GM19324 (cell line): Measurements from ENCODE around the gene GLI3.
"Not testable (repeated sequence)": the region's sequence is repeated elsewhere in the genome, so short reads cannot be mapped to it uniquely, and the experiment has no call there.

Experiments used
- ATAC-seq: cut with Tn5 transposase; IDR thresholded peaks from one replicate; pipeline ENCODE4 v1.9.1; 2021; ENCODE audit warnings: mild to moderate bottlenecking, moderate library complexity; ENCODE audit not compliant: unreplicated experiment, low FRiP score

Gene GLI3

DNA sequence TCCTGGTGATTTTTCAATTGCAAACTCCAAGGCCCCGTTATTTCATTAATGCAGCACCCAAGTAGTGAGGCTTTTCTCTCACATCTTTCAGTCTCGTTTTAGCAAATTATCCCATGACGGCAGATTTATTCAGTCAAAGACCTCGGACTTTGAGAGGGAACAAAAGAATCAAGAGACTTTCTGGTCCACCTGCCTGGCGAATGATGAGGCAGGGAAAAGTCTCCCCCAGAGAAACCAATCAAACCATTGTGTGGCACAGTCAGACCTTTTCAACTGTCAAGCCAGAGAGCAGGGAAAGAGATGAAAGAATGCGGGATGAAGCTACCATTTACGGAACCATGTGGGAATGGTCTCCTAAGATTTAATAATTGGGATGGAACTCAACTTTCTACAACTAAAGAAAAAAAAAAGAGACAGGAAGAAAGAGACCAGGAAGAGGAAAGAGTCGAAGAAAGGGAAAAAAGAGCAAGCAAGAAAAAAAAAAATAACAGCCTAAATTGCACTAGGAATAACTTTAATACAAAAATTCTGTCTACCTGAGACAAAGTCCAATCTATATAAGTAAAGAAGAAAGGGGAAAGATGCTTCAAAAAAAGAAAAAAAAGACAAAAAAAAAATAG lies 22.8 kb downstream of the GLI3 start:
- no peak for ATAC-seq

DNA sequence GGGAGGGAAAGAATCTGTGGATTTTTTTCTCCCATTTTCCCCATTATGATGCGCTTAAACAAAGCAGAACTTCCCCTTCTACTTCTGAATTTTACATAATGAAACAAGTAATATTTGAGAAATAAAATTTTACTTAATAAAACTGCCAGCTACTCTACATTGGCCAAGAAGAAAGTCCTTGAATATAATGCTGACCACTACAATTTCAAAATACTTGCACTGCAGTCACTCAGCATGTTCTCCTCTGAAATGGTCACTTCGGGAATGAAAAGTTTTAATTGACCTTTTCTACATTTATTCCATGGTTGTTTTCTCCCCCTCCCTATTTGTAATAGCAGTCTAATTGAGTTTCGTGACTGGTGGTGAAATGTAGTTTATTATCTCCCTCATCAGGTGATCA lies 23.9 kb downstream of the GLI3 start:
- ATAC-seq, result no peak

DNA sequence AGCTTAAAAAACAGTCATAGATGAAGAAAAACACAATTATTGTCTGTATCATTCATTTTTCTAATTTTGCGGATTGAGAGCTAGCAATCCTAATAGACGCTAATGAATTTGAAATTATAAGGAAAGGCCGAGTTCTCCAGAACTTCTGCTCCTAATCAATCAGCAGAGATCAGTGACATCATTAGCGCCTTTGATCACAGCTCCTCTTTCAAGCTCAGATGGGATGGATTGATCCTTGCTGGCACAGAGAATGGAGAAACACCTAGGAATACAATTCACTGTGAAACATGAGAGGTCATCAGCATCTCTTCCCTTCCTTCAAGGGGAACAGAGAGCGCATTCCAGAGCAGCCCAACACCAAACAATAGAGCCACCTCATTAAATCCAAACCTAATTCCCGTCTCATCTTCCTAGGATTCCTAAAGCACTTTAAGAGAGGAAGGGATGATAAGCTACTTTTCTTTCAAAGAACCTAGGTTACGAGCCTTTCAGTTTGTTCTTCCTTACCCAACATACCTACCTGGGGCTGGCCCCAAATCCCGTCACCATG lies 24.4 kb downstream of the GLI3 start:
- ATAC-seq, result no peak

DNA sequence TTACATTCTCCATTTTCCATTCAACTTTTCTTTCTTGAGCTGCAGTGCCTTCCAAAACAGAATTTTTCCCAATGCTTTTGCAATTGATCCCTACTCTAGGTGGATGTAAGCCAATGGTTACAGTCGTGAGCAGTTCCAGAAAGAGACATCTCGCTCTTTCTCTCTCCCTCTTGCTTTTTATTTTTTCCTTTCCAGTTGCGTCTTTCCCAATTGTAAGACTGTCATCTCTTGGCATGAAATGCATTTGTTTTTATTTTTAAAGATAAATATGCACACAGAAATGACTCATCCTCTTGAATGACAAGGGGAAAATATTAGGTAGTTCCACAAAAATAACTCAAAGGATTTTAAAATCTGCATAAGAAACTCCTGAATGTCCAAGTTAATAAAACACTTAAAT lies 25.1 kb downstream of the GLI3 start:
- no peak for ATAC-seq

DNA sequence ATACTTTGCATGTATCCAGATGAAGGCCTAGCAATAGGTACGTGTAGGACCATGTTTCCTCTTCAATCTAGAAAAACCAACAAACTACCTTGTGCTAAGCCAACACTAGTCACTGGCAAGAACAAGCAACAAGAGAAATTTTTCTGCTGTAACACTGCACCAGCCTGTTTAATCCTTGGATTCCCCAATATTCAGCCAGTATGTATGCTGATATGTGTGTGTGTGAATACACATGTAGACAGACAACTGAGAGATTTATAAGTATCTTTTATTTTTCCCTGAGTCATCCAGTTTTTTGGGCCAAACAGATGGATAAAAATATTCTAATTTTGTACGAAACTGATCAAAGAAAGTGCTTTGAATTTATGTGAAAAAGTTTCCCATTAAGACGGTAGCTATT lies 26.2 kb downstream of the GLI3 start:
- no peak for ATAC-seq

DNA sequence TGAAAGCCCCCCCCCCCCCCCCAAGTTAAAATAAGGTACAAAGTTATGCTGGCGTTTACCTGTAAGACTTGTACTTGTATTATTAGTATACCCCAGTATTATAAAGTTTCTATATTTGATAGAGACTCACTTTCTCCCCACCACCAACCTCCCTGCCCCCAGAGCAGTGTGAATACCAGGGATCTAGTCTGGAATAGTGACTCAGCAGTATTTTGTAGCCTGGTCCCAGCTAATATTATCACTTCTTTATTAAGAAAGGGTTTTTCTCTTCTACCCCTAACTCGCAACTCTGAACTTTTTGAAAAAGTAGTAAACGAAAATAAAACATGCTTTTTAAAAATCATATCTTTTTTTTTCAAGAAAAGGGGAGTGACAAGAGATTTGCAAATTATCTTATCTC lies 26.7 kb downstream of the GLI3 start:
- no peak for ATAC-seq

DNA sequence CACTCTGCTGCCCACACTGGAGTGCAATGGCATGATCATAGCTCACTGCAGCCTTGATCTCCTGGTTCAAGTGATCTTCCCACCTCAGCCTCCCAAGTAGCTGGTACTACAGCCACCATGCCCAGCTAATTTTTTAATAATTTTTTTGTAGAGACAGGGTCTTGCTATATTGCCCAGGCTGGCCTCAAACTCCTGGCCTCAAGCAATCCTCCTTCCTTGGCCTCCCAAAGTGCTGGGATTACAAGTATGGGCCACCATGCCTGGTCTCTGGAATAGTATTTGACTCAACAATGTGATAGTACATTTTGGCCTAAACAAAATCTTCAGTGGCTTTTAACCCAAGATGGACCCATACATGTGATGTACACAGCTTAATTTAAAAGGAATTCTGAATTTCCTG lies 27.9 kb downstream of the GLI3 start:
- not testable (repeated sequence) for ATAC-seq

DNA sequence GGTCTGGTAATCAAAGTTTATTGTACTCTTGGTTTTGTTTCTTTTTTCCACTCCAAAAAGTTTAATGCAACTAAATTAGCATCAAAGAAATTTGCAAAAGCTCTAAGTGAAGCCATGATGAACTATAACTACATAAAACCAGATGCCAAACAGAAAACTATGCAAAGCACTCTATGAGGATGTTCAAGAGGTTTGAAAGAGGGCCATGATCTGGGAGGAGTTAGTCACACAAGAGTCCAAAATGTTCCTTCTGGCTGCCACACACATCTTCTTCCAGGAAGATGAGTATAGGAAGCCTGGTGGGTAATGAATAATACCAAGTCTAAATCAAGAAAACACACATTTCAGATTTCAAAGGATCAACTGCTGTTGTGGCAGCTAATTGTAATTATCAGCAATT lies 28.4 kb downstream of the GLI3 start:
- no peak for ATAC-seq

DNA sequence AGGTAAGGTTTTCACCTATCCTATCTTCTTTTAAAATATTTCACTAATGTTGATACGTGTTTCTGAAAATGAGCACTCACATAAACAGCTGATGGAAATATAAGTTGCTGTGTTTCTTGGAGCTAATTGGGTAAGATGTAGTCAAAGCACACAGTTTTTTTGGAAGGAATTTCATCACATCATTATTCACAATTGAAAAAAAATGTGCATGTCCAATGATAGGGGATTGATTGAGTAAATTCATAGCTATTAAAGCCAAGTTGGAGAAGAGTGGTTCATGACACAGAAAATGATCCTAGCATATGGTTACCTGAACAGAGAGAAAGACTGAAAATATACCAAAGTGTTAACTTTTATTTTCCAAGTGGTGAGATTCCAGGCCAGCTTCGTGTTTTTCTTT lies 29.6 kb downstream of the GLI3 start:
- no peak for ATAC-seq

DNA sequence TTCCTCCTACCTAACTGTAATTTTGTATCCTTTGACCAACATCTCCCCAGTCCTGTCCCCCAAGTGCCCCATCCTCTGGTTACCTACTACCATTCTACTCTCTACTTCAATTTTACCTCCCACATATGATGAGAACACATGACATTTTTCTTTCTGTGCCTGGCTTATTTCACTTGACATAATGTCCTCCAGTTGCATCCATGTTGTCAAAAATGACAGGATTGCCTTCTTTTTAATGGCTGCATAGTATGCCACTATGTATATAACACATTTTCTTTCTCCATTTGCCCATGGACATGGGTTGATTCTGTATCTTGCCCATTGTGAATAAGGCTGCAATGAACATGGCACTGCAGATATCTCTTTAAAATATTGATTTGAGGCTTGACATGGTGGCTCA lies 33.7 kb downstream of the GLI3 start:
- no peak for ATAC-seq

DNA sequence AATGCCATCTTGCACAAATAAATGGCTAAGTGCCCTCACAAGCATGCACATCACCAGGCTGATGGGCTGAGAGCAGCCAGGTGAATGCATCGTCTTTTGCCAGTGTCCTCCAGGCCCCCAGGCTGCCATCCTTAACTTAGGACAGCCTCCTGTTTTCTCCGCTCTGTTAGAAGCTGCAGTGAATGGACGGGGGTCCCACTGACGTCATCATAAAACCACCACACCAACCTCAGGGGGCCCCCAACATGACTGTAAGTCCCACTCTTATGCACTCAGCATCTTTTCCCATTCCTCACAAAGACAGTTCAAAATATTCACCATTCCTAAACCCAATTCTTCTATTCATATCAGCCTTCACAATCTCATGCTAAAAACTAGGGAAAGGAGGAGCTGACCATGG lies 34.4 kb downstream of the GLI3 start:
- ATAC-seq, result no peak

DNA sequence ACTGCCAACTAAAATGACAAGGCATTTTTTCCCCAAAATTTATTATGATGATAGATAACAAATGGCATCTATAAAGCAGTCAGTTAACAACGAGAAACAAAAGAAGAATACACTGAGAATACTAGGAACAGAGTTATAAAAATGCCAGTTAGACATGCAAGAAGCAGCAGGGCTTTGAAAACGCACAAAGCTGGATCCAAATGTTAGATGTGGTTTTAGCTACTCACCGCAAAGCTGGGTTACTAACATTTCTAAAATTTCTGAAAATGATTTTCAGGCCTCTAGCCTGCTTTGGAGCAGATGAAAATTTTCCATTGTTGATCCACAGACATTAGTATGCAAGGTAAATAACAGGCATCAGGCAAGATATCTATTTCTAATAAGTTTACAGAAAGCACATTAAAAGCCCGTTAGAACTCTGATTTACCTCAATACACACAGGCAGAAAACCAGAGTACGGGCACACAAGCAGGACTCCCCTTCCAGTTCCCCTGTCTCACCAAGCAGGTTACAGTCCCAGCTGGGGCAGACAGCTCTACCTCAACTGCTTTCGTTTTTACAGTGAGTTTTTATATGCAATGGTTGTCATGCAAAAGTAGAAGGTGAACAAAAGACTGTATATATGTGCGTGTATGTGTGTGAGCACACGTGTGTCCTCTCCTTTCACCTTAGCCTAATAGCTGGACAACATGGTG lies 37.9 kb downstream of the GLI3 start:
- ATAC-seq, result no peak

DNA sequence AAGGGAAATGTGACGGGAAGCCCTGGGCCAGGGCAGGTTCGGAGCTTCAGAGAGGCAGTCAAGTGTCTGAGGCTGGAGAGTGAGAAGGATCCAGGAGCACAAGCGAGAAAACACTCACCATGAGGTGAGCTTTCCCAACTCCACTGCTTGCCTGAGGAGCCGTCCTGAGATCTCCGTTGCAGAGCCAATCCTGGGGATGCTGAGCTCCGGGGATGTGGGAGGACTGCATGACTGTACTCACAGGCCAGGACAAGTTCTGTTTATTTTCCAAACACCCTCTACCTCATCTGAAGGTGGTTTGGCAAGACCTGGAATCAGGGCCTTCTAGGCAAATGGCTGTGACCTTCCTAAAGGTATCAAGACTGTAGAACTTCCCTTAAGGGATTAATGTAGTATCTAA lies 38.7 kb downstream of the GLI3 start:
- no peak for ATAC-seq

DNA sequence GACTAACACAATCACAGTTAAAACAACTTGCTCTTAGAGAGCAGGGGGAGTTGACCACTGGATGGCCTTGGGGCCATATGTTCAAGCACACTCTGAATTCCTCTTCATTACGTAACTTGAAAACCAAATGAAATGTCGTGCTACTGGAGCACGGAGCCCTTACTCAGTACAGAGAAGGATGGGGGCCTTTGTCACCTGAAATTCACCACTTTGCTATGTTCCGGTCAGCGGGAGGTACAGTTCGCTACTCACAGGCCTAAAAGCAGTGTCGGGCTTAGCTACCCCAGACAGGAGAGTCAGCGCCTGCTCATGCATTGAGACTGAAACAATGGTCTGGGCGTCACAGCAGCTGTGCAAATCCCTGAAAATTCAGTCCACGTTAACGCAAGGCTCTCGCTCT lies 39.6 kb downstream of the GLI3 start:
- ATAC-seq, result no peak

DNA sequence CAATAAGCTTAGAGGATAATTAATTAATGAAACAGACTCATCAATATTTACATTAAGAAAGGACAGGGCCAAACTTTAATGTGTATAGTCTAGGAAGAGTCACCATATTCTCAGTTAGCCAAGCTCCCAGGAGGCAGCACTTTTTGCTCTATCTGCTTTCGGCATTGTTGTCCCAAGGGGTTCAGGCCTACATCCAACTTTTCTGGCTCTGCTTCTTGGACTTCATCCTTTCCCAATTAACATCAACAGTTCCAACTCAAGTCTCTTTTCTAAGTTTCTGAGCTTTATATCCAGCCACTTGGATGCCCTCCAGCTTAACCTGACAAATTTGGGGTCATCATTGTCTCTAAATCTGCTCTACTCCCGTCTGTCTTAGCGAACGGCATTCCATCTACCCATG lies 42.8 kb downstream of the GLI3 start:
- no peak for ATAC-seq

DNA sequence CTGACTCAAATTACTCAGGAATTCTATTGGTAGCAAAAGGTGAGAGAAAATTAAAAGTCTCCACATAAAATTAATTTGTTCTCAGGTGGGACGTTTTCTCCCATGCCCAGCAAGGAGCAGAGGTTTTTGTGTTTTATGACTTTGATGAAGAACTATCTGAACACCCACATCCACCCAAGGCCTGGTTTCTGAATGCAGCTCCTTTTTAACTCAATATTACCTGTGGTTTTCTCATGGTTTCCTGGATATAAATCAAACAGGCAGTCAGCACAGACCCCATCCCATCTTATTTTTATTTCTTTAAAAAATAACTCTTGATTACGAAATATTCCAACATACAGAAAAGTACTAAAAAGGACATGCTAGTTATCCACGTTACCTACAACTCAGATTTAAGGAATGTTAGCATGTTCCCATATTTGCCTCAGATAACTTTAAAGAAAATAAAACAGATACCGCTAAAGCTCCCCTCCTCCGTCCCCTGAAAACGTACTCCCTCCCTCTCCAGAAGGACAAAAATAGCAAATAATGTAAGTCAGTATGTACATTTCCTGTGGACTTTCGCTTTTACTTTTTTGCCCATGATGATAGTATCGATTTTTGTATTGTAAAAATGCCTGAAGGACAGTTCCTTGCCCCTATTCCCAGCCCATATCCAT lies 43.4 kb downstream of the GLI3 start:
- ATAC-seq, result no peak

DNA sequence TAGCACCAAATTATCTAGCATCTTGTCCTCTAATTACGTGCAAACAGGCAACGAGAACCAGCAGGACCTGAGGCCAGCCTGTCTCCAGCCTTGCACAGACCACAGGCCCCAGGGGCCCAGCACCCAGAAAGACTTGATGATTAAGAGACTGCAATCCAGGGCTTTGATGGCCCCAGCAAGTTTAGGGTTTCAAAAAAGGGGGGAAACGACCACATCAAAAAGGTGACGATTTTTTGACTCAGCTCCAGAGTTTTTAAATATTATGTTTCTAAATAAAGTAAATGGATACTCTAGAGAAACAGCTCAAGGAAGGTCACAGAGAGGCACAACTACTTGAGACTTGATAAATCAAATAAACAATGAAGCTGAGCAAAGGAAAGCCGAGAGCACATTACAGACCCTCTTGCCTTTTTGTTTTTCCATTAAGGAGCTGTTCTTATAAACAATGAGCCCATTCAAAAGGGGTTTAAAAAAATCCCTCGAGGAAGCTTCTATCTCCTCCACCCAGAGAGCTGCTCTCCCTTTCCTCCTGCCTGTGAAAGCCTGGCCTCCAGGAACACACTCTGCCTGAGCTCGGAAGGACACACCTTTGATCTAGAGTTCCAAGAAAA lies 44.1 kb downstream of the GLI3 start:
- no peak for ATAC-seq

DNA sequence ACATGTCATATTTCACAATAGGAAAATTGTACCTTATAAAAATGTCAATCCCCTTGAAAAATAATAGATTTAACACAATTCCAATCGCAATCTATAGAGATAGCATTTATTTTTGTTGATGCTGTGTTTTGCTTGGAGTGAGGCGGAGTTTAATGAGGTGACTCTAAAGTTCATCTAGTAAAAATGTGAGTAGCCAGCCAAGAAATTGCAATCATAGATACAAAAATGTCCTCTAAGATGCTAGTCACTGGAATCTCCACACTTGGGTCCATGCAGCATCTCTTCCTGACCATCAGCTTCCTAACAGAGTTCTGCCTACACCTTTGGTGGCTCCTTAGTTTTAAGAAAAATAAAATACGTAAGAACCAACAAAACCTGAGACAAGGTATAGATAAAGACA lies 44.9 kb downstream of the GLI3 start:
- ATAC-seq, result no peak

DNA sequence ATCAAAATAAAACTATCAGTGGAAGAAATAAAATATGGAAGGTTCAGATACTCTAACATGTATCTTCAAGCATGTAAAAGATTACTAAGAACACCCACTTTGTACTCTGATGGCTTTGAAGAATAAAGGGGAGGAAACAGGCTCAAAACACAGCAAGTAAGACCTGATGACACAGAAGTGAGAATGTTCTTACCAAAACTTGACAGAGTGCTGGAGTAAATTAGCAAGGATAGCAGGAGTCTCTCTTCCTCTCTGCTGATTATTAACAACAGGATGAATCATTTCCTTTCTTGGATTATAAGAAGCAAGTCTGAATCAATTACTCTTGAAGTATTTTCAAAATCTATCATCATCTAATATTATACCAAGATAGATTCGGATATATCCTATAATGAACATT lies 47.5 kb downstream of the GLI3 start:
- ATAC-seq, result no peak

DNA sequence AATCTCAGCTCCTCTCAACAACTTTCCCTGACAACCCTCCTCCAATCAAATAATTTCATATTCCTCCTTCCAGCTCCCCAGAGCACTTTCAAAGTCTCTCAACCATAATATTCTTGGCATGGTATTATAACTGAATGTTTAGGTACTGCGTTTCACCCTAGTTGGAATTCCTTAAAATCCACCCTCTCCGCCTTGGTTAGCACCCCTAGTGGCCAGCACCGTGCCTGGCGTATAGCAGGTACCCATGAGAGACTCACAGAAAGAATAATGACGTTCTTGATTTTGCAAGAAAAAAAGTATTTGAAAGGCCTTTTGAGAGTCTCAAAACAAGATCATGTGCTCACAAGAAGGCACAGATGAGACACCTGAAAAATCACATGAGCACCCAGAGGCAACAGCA lies 50.9 kb downstream of the GLI3 start:
- ATAC-seq, result no peak

DNA sequence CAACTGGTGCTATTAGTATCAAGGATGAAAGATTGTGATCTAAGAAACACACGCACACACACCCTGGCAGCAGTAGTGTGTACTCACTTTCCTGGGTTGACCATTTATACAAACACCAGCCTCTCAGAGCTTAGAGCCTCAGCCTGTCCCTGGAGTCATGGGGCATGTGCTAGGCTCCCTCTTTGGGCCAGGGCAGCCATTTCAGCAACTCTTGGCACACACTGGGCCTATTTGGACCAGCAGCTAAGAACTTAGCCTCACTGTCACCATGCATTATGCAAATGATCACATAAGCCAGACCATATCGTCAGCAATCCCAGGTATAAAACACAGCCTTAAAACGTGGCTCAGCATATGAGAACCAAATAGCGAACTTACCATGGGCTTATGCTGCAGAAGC lies 51.3 kb downstream of the GLI3 start:
- ATAC-seq, result no peak
